Activated CD8-positive, alpha-beta memory T cell treated with anti-CD3 and anti-CD28 coated beads for 24 hours (primary cell): ENCODE results near the gene NFIA.
"Not testable (repeated sequence)": the region's sequence is repeated elsewhere in the genome, so short reads cannot be mapped to it uniquely, and the experiment has no call there.

Experiments used
- DNase-seq: peaks from one replicate; pipeline ENCODE4 v3.0.0-alpha.2; 2020

NFIA gene

GRCh38 chr1:61109158-61109557 is 26.8 kb downstream of the NFIA start:
- no peak for DNase-seq

GRCh38 chr1:61109910-61110309 is 27.5 kb downstream of the NFIA start:
- DNase-seq = no peak

- DNase-seq = no peak
Measured at GRCh38 chr1:61110554-61110953, 28.2 kb downstream of the NFIA start.

GRCh38 chr1:61111084-61112004 is 29.0 kb downstream of the NFIA start:
- DNase-seq = no peak

- no peak for DNase-seq
Measured at GRCh38 chr1:61114178-61114870, 32.0 kb downstream of the NFIA start.

GRCh38 chr1:61115436-61115835 is 33.1 kb downstream of the NFIA start:
- no peak for DNase-seq

GRCh38 chr1:61116421-61116820 is 34.1 kb downstream of the NFIA start:
- no peak for DNase-seq

GRCh38 chr1:61117283-61117682 is 34.9 kb downstream of the NFIA start:
- no peak for DNase-seq

GRCh38 chr1:61119085-61119484 is 36.7 kb downstream of the NFIA start:
- DNase-seq = no peak

GRCh38 chr1:61120246-61120840 is 38.0 kb downstream of the NFIA start:
- DNase-seq = no peak

- no peak for DNase-seq
Measured at GRCh38 chr1:61120998-61121397, 38.6 kb downstream of the NFIA start.

GRCh38 chr1:61121631-61122030 is 39.3 kb downstream of the NFIA start:
- no peak for DNase-seq

- no peak for DNase-seq
Measured at GRCh38 chr1:61122389-61122788, 40.0 kb downstream of the NFIA start.

- DNase-seq = no peak
Measured at GRCh38 chr1:61123326-61123725, 41.0 kb downstream of the NFIA start.

GRCh38 chr1:61124078-61124477 is 41.7 kb downstream of the NFIA start:
- DNase-seq = no peak

GRCh38 chr1:61124696-61125095 is 42.3 kb downstream of the NFIA start:
- DNase-seq = no peak

- DNase-seq = no peak
Measured at GRCh38 chr1:61125263-61125662, 42.9 kb downstream of the NFIA start.

GRCh38 chr1:61125895-61126294 is 43.5 kb downstream of the NFIA start:
- no peak for DNase-seq

GRCh38 chr1:61126843-61127242 is 44.5 kb downstream of the NFIA start:
- not testable (repeated sequence) for DNase-seq

- DNase-seq = no peak
Measured at GRCh38 chr1:61130338-61131000, 48.1 kb downstream of the NFIA start.

- DNase-seq = no peak
Measured at GRCh38 chr1:61131248-61131647, 48.9 kb downstream of the NFIA start.

- no peak for DNase-seq
Measured at GRCh38 chr1:61131716-61132115, 49.4 kb downstream of the NFIA start.

- DNase-seq = no peak
Measured at GRCh38 chr1:61132176-61132638, 49.8 kb downstream of the NFIA start.
